ENCODE data around the gene PSD. TPM values are rescaled to one million over a fixed set of nuclear protein-coding genes. Genes with fewer than 3 reads are reported as not detected.

Gene PSD
- polyA plus RNA-seq, 1 donor from 2014 or later, result 68.8 TPM

DNA sequence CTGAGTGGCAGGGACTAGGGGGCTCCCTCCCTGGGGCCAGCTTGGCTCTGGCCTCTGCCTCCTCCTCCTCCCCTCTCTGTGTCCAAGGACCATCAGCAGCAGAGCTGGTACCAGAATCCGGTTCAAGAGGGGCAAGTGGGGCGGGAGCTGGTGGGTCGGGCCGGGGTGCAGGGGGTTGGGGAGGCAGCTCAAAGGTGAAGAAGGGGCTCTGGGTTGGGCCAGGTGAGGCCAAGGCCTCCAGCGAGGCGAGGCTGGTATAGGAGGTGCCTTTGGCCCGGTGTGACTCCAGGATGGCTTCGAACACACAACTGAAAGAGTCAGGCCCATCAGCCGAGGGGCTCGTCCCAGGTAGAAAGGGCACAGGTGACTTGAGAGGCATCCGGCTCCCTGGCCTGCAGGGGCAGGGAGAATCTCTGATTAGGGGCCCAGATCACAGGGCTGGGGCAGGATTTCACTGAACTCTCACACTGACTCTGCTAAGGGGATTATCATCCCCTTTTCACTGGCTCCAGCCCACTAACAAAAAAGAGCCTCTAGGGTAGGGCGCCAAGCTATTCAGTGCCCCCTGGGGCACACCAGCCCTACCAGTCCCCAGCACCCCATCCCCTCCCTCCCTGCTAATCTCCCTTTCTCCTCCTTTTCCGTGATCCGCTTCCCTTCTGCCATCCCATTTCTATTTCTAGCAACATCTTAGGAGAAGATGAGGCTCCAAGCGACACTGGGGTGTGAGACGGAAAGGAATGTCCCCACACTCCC lies 4.6 kb downstream of the PSD start:
- peaks cover 14% of the 10 kb centered on the region for H3K79me2 ChIP-seq (replicated peaks; ENCODE audit: insufficient read depth, low read length)
- H3K9me3 ChIP-seq (ENCODE audit: low read length), result no peaks in the 10 kb centered on the region
- TF ChIP-seq TAF1 (IDR thresholded peaks at IDR 0.05; ENCODE audit: low read depth), result no peak
- TF ChIP-seq, protein P1, sequence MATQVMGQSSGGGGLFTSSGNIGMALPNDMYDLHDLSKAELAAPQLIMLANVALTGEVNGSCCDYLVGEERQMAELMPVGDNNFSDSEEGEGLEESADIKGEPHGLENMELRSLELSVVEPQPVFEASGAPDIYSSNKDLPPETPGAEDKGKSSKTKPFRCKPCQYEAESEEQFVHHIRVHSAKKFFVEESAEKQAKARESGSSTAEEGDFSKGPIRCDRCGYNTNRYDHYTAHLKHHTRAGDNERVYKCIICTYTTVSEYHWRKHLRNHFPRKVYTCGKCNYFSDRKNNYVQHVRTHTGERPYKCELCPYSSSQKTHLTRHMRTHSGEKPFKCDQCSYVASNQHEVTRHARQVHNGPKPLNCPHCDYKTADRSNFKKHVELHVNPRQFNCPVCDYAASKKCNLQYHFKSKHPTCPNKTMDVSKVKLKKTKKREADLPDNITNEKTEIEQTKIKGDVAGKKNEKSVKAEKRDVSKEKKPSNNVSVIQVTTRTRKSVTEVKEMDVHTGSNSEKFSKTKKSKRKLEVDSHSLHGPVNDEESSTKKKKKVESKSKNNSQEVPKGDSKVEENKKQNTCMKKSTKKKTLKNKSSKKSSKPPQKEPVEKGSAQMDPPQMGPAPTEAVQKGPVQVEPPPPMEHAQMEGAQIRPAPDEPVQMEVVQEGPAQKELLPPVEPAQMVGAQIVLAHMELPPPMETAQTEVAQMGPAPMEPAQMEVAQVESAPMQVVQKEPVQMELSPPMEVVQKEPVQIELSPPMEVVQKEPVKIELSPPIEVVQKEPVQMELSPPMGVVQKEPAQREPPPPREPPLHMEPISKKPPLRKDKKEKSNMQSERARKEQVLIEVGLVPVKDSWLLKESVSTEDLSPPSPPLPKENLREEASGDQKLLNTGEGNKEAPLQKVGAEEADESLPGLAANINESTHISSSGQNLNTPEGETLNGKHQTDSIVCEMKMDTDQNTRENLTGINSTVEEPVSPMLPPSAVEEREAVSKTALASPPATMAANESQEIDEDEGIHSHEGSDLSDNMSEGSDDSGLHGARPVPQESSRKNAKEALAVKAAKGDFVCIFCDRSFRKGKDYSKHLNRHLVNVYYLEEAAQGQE (IDR thresholded peaks at IDR 0.05; ENCODE audit: borderline replicate concordance), result no peak
- no peak for TF ChIP-seq SMC3 (conservative IDR thresholded peaks at IDR 0.05; ENCODE audit: poor library complexity)
- TF ChIP-seq EP300 (conservative IDR thresholded peaks at IDR 0.05; ENCODE audit: poor library complexity, severe bottlenecking), result no peak
- TF ChIP-seq POLR2AphosphoS5 (IDR thresholded peaks at IDR 0.05), result no peak
- no peak for TF ChIP-seq MXI1 (conservative IDR thresholded peaks at IDR 0.05; ENCODE audit: poor library complexity, severe bottlenecking)
- TF ChIP-seq EZH2 (IDR thresholded peaks at IDR 0.05; ENCODE audit: borderline replicate concordance, insufficient read depth, low read length, poor library complexity, severe bottlenecking), result no peak
- no peak for TF ChIP-seq RAD21 (conservative IDR thresholded peaks at IDR 0.05)
- TF ChIP-seq, protein P2, sequence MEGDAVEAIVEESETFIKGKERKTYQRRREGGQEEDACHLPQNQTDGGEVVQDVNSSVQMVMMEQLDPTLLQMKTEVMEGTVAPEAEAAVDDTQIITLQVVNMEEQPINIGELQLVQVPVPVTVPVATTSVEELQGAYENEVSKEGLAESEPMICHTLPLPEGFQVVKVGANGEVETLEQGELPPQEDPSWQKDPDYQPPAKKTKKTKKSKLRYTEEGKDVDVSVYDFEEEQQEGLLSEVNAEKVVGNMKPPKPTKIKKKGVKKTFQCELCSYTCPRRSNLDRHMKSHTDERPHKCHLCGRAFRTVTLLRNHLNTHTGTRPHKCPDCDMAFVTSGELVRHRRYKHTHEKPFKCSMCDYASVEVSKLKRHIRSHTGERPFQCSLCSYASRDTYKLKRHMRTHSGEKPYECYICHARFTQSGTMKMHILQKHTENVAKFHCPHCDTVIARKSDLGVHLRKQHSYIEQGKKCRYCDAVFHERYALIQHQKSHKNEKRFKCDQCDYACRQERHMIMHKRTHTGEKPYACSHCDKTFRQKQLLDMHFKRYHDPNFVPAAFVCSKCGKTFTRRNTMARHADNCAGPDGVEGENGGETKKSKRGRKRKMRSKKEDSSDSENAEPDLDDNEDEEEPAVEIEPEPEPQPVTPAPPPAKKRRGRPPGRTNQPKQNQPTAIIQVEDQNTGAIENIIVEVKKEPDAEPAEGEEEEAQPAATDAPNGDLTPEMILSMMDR (IDR thresholded peaks at IDR 0.05; ENCODE audit: poor library complexity, severe bottlenecking), result no peak
- no peak overlapping the region for H3K4me2 ChIP-seq (ENCODE audit: low read length)
- H3F3A ChIP-seq (ENCODE audit: insufficient read depth, low read length, poor library complexity, severe bottlenecking), result no peaks in the 10 kb centered on the region
- H3K9ac ChIP-seq (ENCODE audit: low read length), result peak overlapping the region; percentile 58
- H2AFZ ChIP-seq (ENCODE audit: low read depth, low read length), result no peak overlapping the region
- H3K27ac ChIP-seq (ENCODE audit: low read length), result peak overlapping the region; percentile 68
- no peaks in the 10 kb centered on the region for H3K36me3 ChIP-seq (ENCODE audit: insufficient read depth, low read length)
- no peaks in the 10 kb centered on the region for H3K27me3 ChIP-seq (ENCODE audit: insufficient read depth, low read depth, low read length)
- no peaks in the 10 kb centered on the region for H3K9me2 ChIP-seq (ENCODE audit: insufficient read depth, low read length)
- peak overlapping the region; percentile 62 for H3K4me3 ChIP-seq (ENCODE audit: low read length)
- H4K20me1 ChIP-seq (ENCODE audit: insufficient read depth), result no peaks in the 10 kb centered on the region

DNA sequence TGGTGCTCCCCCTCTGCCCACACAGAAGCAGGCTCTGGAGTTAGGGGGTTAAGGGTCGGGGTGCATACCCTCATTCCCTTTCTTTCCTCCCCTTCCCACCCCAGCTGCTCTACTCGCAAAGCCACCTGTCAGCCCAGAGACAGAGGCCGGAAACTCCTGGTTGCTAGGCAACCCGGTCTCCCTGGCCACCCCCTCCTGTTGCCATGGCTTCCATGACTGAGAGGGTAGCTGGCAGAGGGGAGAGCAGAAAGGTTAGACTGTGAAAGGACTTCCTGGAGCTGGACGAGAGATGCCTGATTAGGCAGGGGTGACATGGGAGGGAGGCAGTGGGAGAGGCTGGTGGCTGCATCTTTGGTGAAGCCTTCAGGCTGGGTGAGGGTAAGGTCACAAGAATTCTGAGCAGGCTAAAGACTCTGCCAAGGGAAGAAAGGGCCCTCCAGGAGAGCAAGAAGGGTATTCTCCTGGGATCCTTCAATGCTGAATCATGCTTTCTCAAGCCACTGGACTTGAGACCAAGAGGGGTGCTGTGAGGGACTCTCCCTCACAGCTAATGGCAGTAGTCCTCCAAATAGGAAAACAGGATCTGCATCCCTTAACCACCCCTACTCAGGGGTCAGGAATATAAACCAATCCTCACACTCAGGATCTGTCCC lies 5.4 kb downstream of the PSD start:
- Histone ChIP-seq H3K36me3 (ENCODE audit: insufficient read depth, low read length) (no peaks in the 10 kb centered on the region), H3K9me3 (ENCODE audit: low read length) (no peaks in the 10 kb centered on the region), H3K79me2 (replicated peaks; ENCODE audit: insufficient read depth, low read length) (peaks cover 14% of the 10 kb centered on the region), H3K9ac (ENCODE audit: low read length) (peak overlapping the region; percentile 58), H3K4me2 (ENCODE audit: low read length) (peak overlapping the region; percentile 67), H3K27ac (ENCODE audit: low read length) (peak overlapping the region; percentile 68), H3K4me3 (ENCODE audit: low read length) (peak overlapping the region; percentile 62), H4K20me1 (ENCODE audit: insufficient read depth) (no peaks in the 10 kb centered on the region), H2AFZ (ENCODE audit: low read depth, low read length) (no peak overlapping the region), H3F3A (ENCODE audit: insufficient read depth, low read length, poor library complexity, severe bottlenecking) (no peaks in the 10 kb centered on the region), H3K27me3 (ENCODE audit: insufficient read depth, low read depth, low read length) (peaks cover 2% of the 10 kb centered on the region), H3K9me2 (ENCODE audit: insufficient read depth, low read length) (no peaks in the 10 kb centered on the region)
- peak; percentile 34 for TF ChIP-seq EP300 (conservative IDR thresholded peaks at IDR 0.05; ENCODE audit: poor library complexity, severe bottlenecking)
- TF ChIP-seq MXI1 (conservative IDR thresholded peaks at IDR 0.05; ENCODE audit: poor library complexity, severe bottlenecking), result peak; percentile 64
- TF ChIP-seq POLR2AphosphoS5 (IDR thresholded peaks at IDR 0.05), result no peak
